ENCODE data around the gene AKNA.

- TF ChIP-seq, protein P1, sequence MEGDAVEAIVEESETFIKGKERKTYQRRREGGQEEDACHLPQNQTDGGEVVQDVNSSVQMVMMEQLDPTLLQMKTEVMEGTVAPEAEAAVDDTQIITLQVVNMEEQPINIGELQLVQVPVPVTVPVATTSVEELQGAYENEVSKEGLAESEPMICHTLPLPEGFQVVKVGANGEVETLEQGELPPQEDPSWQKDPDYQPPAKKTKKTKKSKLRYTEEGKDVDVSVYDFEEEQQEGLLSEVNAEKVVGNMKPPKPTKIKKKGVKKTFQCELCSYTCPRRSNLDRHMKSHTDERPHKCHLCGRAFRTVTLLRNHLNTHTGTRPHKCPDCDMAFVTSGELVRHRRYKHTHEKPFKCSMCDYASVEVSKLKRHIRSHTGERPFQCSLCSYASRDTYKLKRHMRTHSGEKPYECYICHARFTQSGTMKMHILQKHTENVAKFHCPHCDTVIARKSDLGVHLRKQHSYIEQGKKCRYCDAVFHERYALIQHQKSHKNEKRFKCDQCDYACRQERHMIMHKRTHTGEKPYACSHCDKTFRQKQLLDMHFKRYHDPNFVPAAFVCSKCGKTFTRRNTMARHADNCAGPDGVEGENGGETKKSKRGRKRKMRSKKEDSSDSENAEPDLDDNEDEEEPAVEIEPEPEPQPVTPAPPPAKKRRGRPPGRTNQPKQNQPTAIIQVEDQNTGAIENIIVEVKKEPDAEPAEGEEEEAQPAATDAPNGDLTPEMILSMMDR (conservative IDR thresholded peaks at IDR 0.05), result no peak
- TF ChIP-seq EZH2 (IDR thresholded peaks at IDR 0.05; ENCODE audit: low read depth), result no peak
Measured at GRCh38 chr9:114349713-114350480, 37.9 kb downstream of the AKNA start.

Measured in PC-9 (cell line).